Measurements from ENCODE around the gene TOGARAM1.

TOGARAM1 gene

GRCh38 chr14:44963044-44963528 is 1.1 kb downstream of the TOGARAM1 start:
- no peak for DNase-seq

DNA sequence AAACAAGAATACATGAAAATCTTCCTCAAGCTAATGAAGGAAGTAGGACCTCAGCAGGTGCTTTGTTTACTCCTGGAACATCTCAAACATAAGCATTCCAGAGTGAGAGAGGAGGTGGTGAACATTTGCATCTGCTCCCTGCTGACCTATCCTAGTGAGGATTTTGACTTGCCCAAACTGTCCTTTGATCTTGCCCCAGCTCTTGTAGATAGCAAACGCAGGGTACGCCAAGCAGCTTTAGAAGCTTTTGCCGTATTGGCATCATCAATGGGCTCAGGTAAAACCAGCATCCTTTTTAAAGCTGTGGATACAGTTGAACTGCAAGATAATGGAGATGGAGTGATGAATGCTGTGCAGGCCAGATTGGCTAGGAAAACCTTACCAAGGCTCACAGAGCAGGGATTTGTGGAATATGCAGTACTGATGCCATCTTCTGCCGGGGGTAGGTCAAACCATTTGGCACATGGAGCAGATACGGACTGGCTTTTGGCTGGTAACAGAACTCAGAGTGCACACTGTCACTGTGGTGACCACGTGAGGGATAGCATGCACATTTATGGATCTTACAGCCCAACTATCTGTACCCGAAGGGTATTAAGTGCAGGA is 1.9 kb downstream of the TOGARAM1 start:
- no peak for DNase-seq

GRCh38 chr14:44966601-44967336 is 4.8 kb downstream of the TOGARAM1 start:
- DNase-seq, result no peak

DNA sequence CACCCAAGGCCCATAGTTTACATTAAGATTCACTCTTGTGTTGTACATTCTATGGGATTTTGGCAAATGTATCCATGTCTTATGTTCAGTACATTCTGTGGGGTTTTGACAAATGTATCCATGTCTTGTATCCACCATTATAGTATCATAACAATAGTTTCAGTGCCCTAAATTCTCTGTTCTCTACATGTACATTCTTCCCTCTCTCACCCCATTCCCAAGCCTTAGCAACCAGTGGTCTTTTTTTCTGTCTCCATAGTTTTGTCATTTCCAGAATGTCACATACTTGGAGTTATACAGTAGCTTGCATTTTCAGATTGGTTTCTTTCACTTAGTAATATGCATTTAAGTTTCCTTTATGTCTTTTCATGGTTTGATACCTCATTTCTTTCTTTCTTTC is 6.7 kb downstream of the TOGARAM1 start:
- no peak for DNase-seq

GRCh38 chr14:44970907-44971306 is 8.9 kb downstream of the TOGARAM1 start:
- DNase-seq, result no peak

GRCh38 chr14:44971459-44971858 is 9.5 kb downstream of the TOGARAM1 start:
- DNase-seq, result no peak

DNA sequence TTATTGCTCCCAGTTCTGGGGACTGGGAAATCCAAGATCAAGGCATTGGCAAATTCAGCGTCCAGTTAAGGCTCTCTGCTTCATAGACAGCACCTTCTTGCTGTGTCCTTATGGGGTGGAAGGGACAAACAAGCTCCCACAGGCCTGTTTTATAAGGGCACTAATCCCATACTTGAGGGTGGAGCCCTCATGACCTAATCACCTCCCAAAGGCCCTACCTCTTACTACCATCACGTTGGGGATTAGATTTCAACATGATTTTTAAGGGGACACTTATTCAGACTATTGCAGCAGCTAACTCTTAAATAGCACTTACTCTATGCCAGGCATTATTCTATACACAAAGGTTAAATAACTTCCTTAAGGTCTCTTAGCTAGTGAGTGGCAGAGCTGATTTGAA is 17.3 kb downstream of the TOGARAM1 start:
- DNase-seq, result no peak

DNA sequence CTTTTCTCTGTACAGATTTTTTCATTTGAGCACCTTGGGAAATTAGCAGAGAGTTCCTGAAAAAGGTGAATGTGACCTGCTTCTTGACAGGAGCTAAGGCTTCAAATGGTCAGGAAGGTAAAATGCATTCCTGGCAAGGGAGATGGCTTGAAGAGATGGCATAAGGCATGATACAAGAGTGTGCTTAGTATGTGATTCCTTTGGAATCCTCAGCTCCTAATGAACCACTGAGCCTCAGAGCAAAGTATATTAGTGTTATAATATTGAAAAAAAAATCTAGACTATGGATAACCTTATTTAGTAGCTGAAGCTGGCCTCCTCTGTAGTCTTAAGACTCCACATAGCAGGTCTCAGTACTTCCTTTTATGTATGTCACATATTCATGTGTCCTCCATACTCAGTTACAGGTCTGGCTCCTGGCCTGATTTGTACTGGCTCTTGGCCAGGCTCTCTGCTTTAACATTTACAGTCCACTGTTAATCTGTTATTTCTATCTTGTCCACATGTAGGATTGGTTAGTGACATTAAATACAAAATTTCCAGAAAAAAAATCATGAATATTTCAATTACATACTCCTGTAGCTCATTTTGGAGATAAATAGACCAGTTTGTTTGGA is 17.9 kb downstream of the TOGARAM1 start:
- peak; percentile 59 for DNase-seq

DNA sequence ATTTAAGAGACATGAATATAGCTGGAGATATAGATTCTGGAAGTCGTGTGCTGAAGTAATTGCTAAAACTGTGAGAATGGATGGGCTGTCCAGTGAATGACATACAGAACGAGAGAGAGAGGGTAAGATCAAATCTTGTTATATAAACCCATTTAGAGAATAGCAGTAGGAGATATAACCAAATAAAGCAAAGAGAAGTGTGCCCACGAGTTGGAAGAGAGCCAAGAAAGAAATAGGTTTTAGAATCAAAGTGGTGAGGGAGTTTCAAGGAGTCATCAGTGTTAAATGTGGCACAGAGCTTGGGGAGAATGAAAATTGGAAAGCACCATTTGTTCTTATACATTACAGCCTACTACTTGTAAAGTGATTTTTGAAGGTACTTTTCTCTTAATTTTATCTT is 19.2 kb downstream of the TOGARAM1 start:
- no peak for DNase-seq

DNA sequence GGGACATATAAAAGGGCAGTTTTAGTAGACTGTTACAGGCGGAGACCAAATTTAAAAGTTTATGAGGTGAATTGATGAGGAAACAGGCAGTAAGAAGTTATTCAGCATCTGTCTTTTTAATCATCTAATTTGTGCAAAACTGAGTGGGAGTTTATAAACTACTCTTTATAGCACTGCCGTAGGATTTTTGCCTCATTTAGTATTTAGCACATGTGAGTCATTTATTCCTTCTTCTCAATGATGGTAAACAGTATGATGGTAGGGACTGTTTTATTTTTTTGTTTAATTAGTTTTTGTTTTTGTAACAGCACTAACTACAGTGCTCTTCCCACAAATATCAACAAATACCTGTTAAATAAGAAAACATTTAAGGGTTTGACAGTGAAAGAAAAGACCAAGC is 20.6 kb downstream of the TOGARAM1 start:
- no peak for DNase-seq

DNA sequence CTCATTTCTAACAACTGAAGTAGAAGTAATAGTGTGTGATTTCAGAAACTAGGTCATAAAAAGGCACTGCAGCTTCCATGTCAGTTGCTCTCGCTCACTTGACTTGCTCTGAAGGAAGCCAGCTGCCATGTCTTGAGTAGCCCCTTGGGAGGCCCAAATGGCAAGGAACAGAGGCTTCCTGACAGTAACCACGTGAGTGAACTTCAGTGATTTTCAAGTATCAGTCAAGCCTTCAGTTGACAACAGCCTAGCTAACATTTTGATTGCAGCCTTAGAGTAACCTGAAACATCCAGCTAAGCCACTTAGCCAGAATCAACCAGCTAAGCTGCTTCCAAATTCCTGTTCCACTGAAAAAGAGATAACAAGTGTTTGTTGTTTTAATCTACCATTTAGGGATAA is 26.7 kb downstream of the TOGARAM1 start:
- DNase-seq, result no peak

GRCh38 chr14:44989497-44990440 is 27.8 kb downstream of the TOGARAM1 start:
- DNase-seq, result no peak

DNA sequence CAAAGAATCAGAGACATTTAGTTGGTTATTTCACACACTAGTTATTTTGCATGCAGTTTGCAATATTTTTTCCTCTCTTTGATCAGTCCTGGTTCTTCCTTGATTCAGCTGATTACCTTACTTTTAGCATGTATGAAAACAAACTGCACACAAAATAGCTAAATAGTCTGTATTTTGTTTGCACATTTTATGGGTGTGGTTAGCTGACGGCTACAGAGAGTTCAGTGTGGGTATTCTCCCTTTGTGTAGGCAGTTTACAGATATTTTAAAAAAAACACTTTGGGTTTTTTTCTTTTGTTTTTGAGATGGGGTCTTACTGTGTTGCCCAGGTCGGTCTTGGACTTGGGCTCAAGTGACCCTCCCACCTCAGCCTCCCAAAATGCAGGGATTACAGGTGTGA is 28.5 kb downstream of the TOGARAM1 start:
- no peak for DNase-seq

- DNase-seq, result no peak
Observed at GRCh38 chr14:44995196-44995595, 33.2 kb downstream of the TOGARAM1 start.

GRCh38 chr14:44995770-44996294 is 33.8 kb downstream of the TOGARAM1 start:
- no peak for DNase-seq

DNA sequence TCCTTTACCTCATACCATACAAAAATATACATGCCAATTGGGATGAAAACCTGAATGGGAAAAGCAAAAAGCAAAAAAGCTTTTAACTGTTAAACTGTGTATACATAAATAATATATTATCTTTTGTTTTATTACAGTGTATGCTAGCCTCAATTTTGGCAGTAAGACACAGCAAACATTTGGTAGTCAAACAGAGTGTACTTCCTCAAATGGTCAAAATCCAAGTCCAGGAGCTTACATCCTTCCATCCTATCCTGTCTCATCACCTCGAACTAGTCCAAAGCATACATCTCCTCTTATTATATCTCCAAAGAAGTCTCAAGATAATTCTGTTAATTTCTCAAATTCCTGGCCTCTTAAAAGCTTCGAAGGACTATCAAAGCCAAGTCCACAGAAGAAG is 41.9 kb downstream of the TOGARAM1 start:
- DNase-seq, result no peak

- no peak for DNase-seq
Observed at GRCh38 chr14:45015133-45015532, 53.1 kb downstream of the TOGARAM1 start.

DNA sequence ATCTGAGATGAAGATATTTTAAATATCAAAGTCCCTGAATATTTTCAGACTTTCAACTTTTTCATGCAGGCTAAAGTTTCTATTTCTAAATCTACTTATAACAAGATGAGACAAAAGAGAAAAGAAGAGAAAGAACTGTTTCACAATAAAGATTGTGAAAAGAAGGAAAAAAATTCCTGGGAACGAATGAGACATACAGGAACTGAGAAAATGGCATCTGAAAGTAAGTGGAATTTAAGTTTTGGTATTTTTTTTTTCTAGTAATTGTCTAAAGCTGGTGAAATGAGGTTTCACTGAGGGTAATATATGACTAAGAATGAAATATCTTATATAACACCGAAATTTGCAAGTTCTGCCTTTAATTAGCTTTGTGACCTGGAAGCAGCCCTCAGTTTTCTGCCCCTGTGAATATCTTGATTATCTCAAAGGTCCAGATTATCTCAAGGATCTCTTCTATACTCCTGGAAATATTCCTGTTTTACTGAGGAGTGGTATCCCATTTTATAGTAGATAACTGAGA is 66.2 kb downstream of the TOGARAM1 start:
- DNase-seq, result no peak

- no peak for DNase-seq
Observed at GRCh38 chr14:45034730-45035129, 72.7 kb downstream of the TOGARAM1 start.

- DNase-seq, result no peak
Observed at GRCh38 chr14:45038256-45038655, 76.3 kb downstream of the TOGARAM1 start.

GRCh38 chr14:45038865-45039264 is 76.9 kb downstream of the TOGARAM1 start:
- no peak for DNase-seq

- DNase-seq, result no peak
Observed at GRCh38 chr14:45039390-45039789, 77.4 kb downstream of the TOGARAM1 start.

DNA sequence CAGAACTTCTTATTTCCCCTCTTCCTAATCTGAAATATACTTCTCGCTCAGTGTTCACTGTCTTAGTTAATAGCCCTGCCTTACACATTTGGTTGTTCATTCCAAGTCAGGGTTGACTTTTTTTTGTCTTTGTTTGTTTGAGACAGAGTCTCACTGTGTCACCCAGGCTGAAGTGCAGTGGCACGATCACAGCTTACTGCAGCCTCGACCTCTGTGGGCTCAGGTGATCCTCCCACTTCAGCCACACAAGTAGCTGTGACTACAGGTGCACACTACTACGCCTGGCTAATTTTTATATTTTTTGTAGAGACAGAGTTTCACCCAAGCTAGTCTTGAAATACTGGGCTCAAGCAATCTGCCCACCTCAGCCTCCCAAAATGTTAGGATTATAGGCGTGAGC is 79.7 kb downstream of the TOGARAM1 start:
- no peak for DNase-seq

All from femur (tissue), 1 donor.